OCI-LY1 (cell line): ENCODE results near the gene POLRMT.
"Not testable (repeated sequence)": the region's sequence is repeated elsewhere in the genome, so short reads cannot be mapped to it uniquely, and the experiment has no call there.

Experiments
- H2AFZ ChIP-seq: fragments of 200-600 bp; sonication (generic), shearing (Covaris generic); 2 replicates; pipeline ENCODE4 v1.6.0; 2014; ENCODE audit warnings: antibody characterized with exemption, mild to moderate bottlenecking, low read length
- H3F3A ChIP-seq: fragments of 200-600 bp; sonication (generic), shearing (Covaris generic); 2 replicates; pipeline ENCODE4 v1.6.0; 2014; ENCODE audit warnings: mild to moderate bottlenecking, antibody characterized with exemption, low read length, moderate library complexity; ENCODE audit not compliant: insufficient read depth
- H3K27ac ChIP-seq: fragments of 200-600 bp; sonication (generic); 2 replicates; pipeline ENCODE4 v1.5.1; 2014; ENCODE audit warnings: low read length, mixed run types, mild to moderate bottlenecking, low read depth; ENCODE audit not compliant: poor library complexity, severe bottlenecking
- H3K27me3 ChIP-seq: fragments of 200-600 bp; sonication (generic); 2 replicates; pipeline ENCODE4 v1.6.0; 2014; ENCODE audit warnings: antibody characterized with exemption, mild to moderate bottlenecking, low read length, moderate library complexity; ENCODE audit not compliant: insufficient read depth
- H3K36me3 ChIP-seq: fragments of 200-600 bp; sonication (generic); 2 replicates; pipeline ENCODE4 v1.6.1; 2014; ENCODE audit warnings: mild to moderate bottlenecking, antibody characterized with exemption, low read length, moderate library complexity, mixed read lengths; ENCODE audit not compliant: insufficient read depth
- H3K4me1 ChIP-seq: fragments of 200-600 bp; sonication (generic); 2 replicates; pipeline ENCODE4 v1.5.1; 2014; ENCODE audit warnings: mild to moderate bottlenecking, low read length, moderate library complexity; ENCODE audit not compliant: insufficient read depth, severe bottlenecking
- H3K4me2 ChIP-seq: fragments of 200-600 bp; sonication (generic), shearing (Covaris generic); 2 replicates; pipeline ENCODE4 v1.6.1; 2014; ENCODE audit warnings: low read length
- H3K4me3 ChIP-seq: fragments of 200-600 bp; sonication (generic); 2 replicates; pipeline ENCODE4 v1.5.1; 2014; ENCODE audit warnings: low read length, low read depth, mild to moderate bottlenecking, mixed read lengths; ENCODE audit not compliant: poor library complexity, severe bottlenecking
- H3K79me2 ChIP-seq: fragments of 200-600 bp; shearing (Covaris generic); 2 replicates; pipeline ENCODE4 v1.6.1; 2016; ENCODE audit warnings: mixed run types, low read length, mixed read lengths; ENCODE audit not compliant: insufficient read depth
- H3K9ac ChIP-seq: fragments of 200-600 bp; sonication (generic), shearing (Covaris generic); 2 replicates; pipeline ENCODE4 v1.6.1; 2014; ENCODE audit warnings: mild to moderate bottlenecking, low read length, mixed read lengths
- H3K9me2 ChIP-seq: fragments of 200-600 bp; sonication (generic), shearing (Covaris generic); 2 replicates; pipeline ENCODE4 v1.6.1; 2014; ENCODE audit warnings: low read depth, mild to moderate bottlenecking, low read length, mixed read lengths
- H3K9me3 ChIP-seq: fragments of 200-600 bp; shearing (Covaris generic); 2 replicates; pipeline ENCODE4 v1.6.1; 2014; ENCODE audit warnings: low read length, mixed read lengths
- H4K20me1 ChIP-seq: fragments of 200-600 bp; sonication (generic), shearing (Covaris generic); 2 replicates; pipeline ENCODE4 v1.6.0; 2016; ENCODE audit warnings: mild to moderate bottlenecking, low read length; ENCODE audit not compliant: insufficient read depth
- CTCF ChIP-seq: fragments of 200-600 bp; sonication (generic), shearing (Covaris generic); IDR thresholded peaks from 2 replicates; pipeline ENCODE4 v1.5.1; 2017; ENCODE audit warnings: mild to moderate bottlenecking, antibody characterized with exemption, low read length, moderate library complexity, mixed read lengths
- EZH2 ChIP-seq: fragments of 200-600 bp; sonication (generic), shearing (Covaris generic); IDR thresholded peaks from 2 replicates; pipeline ENCODE4 v1.8.0; 2017; ENCODE audit warnings: borderline replicate concordance, mixed run types, mild to moderate bottlenecking, antibody characterized with exemption, low read length, moderate library complexity, mixed read lengths

The POLRMT gene

DNA sequence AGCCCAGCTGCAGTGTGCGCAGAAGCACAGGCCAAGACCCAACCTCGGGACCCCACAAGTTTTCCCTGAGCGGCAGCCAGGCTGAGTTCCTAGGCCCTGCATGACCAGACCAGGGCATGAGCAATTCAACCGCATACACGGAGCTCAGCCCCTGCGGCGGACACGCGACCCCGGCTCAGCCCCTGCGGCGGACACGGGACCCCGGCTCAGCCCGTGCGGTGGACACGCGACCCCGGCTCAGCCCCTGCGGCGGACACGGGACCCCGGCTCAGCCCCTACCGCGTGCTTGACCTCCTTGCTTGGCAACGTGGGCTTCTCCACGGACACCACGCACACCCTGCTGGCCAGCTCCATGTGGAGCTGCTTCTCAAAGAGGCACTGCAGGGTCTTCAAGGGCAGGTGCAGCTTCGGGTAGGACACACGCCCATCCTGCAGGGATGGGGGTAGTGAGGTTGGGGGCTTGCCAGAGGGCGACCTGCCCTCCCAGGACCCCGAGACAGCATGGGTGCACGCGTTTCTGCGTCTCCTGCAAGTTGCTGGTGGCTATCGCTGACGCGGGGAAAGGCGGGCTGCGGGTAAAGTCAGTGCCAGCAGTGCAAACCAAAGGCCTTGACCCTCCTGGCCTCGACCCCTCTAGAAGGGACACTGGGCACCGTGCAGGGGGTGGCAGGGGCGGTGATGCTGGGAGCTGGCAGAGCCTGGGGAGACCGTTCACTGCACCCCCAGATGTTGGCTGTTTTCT, 10.0 kb downstream of the POLRMT start:
- Histone ChIP-seq H3K36me3 (peaks cover 73% of the 10 kb centered on the region), H3K79me2 (no peaks in the 10 kb centered on the region), H3K27me3 (no peaks in the 10 kb centered on the region), H3K4me2 (no peak overlapping the region), H3F3A (no peaks in the 10 kb centered on the region), H4K20me1 (no peaks in the 10 kb centered on the region), H2AFZ (no peak overlapping the region), H3K9me3 (no peaks in the 10 kb centered on the region), H3K9ac (no peak overlapping the region), H3K4me3 (no peak overlapping the region), H3K27ac (no peak overlapping the region), H3K4me1 (no peaks in the 10 kb centered on the region), H3K9me2 (no peaks in the 10 kb centered on the region)
- TF ChIP-seq CTCF = no peak
- TF ChIP-seq EZH2 = no peak

DNA sequence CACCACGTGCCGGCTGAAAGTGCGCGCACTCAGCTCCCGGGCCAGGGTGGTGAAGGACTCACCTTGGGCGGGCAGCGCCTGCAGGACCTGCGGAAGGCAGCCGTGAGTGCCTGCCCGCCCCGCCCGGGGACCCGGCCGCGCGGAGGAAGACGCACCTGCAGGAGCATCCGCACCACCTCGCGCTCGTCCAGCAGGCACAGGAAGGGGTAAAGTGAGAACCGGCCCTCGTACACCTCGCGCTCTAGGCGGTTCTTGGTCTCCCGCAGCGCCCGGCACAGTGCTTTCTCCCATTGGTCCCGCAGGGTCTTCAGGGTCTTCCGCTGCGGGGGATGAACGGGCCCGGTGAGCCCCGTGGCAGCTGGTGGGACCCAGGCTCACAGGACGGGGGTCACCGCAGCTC, 10.7 kb downstream of the POLRMT start:
- no peak overlapping the region for H3K4me2 ChIP-seq
- TF ChIP-seq EZH2 (no peak), CTCF (no peak)
- H3K27me3 ChIP-seq = no peaks in the 10 kb centered on the region
- H3K79me2 ChIP-seq = no peaks in the 10 kb centered on the region
- no peak overlapping the region for H2AFZ ChIP-seq
- H3F3A ChIP-seq = no peaks in the 10 kb centered on the region
- H4K20me1 ChIP-seq = no peaks in the 10 kb centered on the region
- H3K4me3 ChIP-seq = no peak overlapping the region
- no peaks in the 10 kb centered on the region for H3K9me2 ChIP-seq
- no peak overlapping the region for H3K9ac ChIP-seq
- H3K27ac ChIP-seq = no peak overlapping the region
- H3K36me3 ChIP-seq = peaks cover 72% of the 10 kb centered on the region
- H3K9me3 ChIP-seq = no peaks in the 10 kb centered on the region
- H3K4me1 ChIP-seq = no peaks in the 10 kb centered on the region

DNA sequence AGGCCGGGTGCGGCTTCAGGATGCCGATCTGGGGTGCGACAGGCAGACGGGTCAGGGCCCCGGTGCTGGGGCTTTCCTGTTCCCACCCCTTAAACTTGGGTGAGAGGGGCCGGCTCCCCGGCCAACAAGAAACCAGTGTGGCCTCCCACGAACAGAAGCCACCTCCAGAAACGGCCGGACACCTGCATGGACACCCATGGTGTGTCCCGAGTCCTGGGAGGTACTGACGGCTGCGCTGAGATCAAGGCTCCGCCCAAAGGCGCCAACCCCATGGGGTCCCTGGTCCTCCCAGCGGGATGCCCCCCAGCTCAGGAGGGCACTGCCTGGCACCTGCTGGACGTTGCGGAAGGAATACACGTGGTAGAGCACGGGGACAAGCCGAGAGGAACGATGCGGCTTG, 11.5 kb downstream of the POLRMT start:
- Histone ChIP-seq H3K4me1 (peaks cover 4% of the 10 kb centered on the region), H2AFZ (no peak overlapping the region), H3K4me2 (no peak overlapping the region), H3K36me3 (peaks cover 80% of the 10 kb centered on the region), H3K4me3 (no peak overlapping the region), H3K27ac (no peak overlapping the region), H3K27me3 (no peaks in the 10 kb centered on the region), H3K9ac (no peak overlapping the region), H3K9me3 (no peaks in the 10 kb centered on the region), H4K20me1 (no peaks in the 10 kb centered on the region), H3K9me2 (no peaks in the 10 kb centered on the region), H3K79me2 (no peaks in the 10 kb centered on the region), H3F3A (no peaks in the 10 kb centered on the region)
- no peak for TF ChIP-seq EZH2
- TF ChIP-seq CTCF = no peak

DNA sequence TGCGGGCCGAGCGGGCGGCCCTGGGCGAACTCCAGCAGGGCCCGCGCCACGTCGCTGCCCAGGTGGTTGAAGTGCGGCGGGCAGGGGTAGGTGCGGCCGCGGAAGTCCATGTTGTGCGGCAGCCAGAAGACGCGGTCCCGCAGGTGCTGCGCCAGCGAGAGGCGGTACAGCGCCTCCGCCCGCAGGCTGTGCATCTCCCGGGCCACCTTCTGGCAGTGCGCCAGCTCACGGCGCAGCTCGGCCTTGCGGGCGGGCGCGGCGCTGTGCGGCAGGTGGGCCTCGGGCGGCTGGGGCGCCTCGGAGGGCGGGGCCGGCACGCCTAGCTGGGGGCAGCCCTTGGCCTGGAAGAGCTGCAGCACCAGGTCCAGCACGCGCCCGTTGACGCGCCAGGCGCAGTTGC, 12.1 kb downstream of the POLRMT start:
- not testable (repeated sequence) for H3K4me3 ChIP-seq, H3K27me3 ChIP-seq, H3K79me2 ChIP-seq, H3K9me3 ChIP-seq, H3K9me2 ChIP-seq, H3F3A ChIP-seq, H3K27ac ChIP-seq, H3K4me2 ChIP-seq, H2AFZ ChIP-seq, H3K4me1 ChIP-seq, H3K9ac ChIP-seq, H4K20me1 ChIP-seq
- H3K36me3 ChIP-seq = peaks cover 82% of the 10 kb centered on the region
